ENCODE data around the gene SLC39A1.

The SLC39A1 gene

DNA sequence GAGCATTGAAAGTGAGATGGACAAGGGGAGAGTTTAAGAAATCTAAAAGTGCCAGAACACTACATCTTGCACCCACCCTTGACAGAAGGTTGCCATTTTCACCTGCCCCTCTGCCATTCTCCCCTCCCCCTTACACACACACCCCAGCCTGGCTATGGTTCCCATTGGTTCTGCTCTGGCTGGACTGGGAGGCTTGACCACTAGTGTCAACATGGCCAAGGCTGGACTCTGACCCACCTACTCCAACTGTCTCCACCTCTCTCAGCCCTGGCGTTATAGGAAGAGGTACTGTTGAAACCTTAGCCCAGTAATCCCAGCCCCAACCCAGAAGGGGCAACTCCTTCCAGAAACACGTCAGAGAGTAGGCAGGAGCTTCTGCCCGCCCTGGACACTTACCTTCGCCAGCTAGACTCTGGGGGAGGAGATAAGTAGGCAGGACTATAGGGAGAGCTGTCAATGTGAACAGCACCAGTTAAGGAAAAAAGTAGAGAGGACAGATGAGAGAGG lies 9.4 kb downstream of the SLC39A1 start:
- no peak for DNase-seq (ENCODE audit: low read depth in 2 of 2)

DNA sequence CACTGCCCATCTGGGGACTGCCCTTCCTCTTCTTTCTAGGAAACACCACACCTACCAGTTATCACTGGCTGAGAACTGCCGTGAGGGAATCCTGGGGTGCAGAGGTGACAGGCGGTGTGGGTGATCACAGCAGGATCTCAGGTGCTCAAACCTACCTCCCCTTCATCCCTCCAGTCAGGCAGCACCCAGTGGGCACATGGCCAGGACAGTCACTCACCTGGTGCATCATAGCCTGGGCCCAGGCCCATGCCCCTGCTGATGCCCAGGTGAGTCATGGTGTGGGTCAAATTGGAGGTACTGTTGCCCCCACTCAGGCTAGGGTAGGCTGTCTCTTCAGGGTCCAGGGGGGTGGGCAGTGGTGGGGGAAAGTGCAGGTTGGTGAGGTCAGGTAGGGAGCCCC lies 11.5 kb downstream of the SLC39A1 start:
- DNase-seq (ENCODE audit: low read depth in 2 of 2) = no peak

DNA sequence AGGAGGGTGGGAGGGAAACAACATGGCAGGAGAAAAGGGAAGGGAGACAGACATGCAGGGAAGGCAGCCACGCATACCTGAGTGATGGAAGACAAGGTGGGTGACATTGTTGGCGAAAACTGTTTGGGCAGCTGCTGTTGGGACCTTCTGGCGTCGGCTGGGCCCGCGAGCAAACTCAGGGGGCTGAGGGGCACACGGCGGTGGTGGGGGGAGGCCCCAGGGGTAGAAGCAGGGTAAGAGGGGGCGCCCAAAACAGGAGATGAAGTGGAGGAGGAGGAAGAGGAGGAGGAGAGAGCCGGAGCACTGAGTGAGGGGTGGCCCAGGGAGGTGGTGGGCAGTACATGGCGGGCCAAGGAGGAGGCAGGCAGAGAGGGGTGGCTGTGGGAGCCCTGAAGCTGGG lies 12.2 kb downstream of the SLC39A1 start:
- DNase-seq (ENCODE audit: low read depth in 2 of 2) = no peak

DNA sequence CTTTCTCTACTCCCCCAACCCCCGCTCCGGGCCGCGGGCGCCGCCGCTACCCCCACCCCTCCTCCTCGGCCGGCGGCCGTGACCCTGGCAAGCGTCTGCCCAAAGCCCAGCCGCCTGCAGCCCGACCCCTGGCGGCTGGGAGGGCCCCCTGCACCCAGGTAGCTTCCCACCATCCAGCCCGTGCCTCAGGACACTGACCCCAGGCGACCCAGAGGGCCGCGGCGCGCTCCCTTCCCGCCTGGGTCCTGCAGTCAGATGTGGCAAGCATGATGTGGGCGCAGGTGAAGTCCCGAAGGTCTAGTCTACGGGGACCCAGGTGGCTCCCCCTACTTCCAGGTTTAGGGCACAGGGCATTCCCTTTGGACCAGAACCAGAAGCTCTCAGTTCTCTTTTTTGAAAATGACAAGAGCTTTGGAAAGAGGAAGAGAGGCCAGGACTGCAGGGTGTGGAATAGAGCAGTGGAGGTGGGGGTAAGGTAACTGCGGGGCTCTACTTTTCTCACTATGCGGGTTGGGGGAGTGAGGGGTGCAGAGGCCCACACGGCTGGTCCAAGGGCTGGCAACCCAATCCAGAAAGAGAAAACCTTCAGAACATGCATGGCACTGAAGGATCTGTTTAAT lies 16.6 kb downstream of the SLC39A1 start, which contains the start of gene DENND4B:
DENND4B (minus strand) TSS at position 97 of the 620 bp plus-strand sequence. CDS start 2,344 bp downstream, outside the sequence.
- DNase-seq (ENCODE audit: low read depth in 2 of 2) = peak; percentile 46 to 52

DNA sequence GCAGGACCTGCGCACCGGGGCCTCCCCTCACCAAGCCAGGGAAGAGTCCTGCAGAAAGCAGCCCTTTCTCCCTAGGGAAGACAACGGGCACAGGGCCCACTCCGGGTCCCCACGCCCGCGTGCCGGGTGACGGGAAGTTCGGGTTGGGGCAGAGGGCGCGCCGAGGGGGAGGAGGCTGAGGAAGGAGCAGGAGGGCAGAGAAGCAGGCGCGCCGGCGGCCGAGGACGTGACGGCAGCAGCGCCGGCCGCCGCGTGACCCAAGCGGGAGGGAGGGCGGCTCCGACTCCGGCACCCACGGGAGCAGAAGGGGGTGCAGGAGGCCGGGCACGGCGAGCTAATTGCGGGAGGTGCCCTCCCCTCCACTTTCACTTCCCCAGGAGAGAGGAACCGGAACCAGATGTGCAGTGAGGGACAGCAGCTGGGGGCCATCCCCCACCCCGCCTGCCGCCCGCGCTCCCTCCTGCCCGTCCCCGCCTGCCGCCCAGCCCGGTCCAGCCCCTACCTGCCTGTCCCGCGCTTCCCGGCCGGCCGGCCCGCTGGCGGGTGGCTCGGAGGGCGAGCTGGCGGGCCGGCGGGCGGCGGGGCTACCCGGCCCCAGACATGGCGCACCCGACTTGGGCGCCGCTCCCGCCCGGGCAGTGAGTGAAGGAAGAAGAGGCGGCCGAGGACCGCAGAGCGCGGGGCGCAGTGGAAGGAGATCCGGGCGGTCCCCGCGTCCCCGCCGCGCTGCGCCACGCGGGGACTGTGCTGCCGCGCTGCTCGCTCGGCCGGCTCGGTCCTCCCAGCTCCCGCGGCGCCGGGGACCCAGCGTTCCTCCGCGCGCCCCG lies 17.3 kb downstream of the SLC39A1 start:
- DNase-seq (ENCODE audit: low read depth in 2 of 2) = no peak

DNA sequence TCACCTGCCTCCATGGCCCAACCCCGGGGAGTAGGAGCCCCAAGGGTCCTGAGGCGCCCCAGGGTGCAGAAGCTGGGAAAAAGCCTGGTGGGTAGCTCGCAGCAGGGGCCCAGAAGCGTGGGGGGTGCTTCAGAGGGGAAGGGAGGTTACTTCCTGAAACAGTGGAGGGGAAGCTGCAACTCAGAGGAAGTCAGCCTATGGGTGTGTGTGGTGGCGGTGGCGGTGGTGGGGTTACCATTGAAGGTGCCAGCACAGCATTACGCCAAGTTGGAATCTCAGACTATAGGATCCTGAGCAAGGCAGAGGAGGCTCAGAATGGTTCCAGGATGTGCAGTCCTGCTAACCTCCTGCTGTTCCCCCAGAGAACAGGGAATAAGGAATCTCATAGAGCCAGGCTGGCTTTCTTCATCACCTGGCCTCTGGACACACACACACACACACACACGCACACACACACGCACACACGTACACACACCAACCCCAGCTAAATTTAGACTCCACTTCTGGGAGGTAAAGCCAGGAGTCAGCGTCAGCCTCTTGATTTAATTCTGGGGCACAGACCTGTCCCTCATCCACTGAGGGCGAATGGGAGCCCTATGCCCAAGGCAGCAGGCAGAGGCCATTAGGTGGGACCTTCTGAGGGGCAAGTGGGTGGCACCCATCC lies 18.1 kb downstream of the SLC39A1 start:
- no peak for DNase-seq (ENCODE audit: low read depth in 2 of 2)

DNA sequence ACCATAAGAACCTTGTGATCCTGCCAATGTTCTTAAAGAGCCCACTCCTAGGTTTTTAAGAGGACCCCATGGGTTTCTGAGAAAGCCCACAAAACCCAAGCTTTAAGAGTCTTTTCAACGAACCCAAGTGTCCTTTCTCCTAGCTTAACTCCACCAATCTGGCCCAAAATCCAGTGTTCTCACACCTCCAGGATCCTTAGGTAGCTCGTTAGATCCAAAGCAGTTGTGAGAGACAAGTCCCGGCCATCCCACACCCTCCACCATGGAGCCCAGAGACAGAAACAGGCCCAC lies 18.6 kb downstream of the SLC39A1 start:
- DNase-seq (ENCODE audit: low read depth in 2 of 2) = no peak

DNA sequence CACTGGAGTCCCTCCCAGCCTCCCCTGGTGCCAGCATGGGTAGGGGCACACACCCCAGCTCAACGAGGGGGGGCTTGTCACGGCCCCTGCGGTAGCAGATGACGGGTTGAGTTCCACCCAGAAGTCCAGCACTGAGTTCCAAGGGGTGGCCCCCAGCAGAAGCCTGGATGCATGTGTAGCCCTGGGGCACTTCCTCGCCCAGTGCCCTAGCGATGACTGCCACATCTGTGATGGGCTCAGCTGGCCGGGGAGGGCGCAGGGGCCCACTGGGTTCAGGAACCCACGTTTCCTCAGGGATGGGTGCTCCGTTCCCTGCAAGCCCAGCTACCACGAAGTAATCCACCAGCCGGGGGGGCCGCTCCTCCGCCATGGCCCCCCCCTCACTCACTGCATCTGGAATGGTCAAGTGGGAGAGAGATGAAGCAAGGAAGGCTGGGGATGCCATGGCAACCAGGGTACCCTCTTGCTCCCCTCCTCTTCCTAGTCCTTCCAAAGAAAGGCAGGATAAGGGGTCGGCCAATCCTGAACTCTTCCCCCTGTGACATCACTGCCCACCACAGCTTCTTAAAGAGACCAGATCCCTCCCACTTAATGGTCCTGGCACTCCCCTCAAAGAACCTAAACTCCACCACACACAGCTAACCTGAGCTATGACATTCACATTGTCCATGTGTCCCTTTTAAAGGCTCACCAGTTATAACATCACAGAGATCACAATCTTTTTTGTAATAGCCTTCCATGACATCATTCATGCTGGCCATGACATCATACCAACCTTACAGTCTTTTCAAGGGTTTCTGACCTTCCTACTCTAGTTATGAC lies 19.1 kb downstream of the SLC39A1 start:
- no peak for DNase-seq (ENCODE audit: low read depth in 2 of 2)

DNA sequence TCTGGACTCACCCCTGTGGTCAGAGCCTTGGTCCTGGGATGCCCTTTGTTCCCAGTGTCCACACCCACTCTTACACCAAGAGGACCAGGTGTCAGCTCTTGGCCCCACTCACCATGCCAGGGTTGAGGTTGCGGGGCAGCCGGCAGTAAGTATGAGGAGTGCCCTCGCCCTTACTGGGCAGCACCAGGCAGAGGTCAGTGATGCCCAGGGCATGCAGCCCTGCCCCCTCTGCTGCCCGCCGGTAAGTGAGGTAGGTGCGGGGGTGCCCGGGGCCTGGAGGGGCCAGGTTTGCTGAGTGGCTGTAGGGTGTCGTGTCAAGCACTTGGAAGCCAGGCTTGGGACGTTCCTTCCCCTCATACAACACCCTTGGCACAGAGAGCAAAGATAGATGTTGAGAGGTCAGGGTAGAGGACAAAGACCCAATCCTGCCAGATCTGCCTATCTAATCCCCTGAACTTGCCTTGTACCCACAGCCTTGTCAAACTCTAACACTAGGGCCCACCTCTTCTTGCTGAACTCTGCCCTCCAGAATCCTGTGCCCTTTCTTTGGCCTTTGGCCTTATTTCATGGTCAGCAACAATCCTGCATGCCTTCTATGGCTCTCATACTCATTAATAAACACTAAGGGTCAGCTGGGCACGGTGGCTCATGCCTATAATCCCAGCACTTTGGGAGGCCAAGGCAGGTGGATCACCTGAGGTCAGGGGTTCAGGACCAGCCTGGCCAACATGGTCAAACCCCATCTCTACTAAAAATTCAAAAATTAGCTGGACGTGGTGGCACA lies 20.4 kb downstream of the SLC39A1 start:
- no peak for DNase-seq (ENCODE audit: low read depth in 2 of 2)

DNA sequence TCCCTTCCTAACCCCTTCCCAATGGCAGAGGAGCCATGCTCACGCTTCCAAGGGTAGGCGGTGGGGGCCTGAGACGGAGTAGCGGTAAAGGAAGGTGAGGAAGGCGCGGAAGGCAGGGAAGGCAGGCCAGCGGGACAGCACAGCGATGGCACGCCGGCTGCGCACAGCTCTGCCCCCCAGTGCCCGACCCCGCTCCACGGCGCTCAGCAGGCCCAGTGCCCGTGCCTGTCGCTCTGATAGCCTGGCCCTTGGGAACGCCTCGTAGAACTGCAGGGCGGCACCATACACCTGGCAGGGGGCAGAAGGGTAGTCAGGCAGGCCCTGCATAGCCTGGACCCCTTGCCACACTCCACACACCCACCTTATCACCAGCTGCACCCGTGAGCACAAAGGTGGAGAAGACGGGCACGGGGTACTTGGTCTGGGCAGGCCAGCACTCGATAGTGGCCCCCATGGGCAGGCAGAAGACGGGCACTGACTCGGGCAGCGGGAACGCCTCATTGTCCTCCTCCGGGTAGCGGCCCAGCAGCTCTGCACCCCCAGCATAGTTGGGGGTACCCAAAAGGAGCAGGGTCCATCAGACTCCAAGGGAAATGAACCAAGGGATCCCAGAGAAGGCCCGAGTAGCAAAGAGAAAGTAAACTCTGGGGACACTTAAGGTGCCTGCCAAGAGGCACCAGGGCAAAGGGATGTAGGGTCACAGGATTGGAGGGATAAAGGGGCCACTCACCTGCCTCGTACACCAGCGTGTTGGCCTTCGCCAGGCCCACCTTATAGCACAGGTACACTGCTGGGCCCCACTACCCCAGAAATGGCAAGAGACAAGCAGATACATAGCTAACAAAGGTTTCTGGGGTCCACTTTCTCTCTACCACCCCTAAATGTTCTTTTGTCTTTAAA lies 21.3 kb downstream of the SLC39A1 start:
- DNase-seq (ENCODE audit: low read depth in 2 of 2) = no peak

DNA sequence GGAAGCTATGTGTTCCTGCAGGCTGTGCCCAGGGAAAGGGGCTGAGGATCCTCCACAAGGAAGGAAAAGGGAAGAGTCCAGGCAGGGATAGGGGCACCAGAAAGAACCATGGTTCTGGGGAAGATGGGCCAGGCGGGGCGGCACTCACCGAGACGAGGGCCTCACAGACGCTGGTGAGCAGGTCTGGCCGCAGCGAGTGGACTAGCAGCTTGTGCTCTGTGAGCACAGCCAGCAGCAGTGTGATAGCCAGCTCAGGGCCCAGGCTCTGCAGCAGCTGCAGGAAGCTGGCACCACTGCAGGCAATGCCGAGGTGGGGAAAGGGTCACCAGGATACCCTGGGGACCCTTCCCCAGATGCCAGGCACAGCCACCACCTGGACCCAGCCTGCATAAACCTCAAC lies 22.6 kb downstream of the SLC39A1 start:
- DNase-seq (ENCODE audit: low read depth in 2 of 2) = no peak

DNA sequence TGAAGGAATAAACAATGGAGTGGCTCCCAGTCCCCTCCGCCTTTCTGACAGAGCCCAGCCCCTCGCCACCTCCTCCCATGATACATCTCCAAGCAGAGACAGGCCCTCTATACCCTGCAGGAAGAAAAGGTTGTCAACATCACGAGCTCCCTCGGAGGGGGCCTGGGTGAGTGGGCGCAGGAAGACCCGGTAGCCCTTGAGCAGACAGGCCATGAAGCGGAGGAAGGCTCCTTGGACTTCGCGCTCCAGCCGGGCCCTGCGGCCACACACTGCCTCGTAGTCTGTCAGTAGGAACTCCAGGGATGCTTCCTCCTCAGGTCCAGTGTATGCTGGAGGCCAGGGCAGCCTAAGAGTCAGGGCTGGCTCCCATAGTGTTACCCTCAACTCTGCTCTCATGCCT lies 23.9 kb downstream of the SLC39A1 start:
- DNase-seq (ENCODE audit: low read depth in 2 of 2) = no peak

DNA sequence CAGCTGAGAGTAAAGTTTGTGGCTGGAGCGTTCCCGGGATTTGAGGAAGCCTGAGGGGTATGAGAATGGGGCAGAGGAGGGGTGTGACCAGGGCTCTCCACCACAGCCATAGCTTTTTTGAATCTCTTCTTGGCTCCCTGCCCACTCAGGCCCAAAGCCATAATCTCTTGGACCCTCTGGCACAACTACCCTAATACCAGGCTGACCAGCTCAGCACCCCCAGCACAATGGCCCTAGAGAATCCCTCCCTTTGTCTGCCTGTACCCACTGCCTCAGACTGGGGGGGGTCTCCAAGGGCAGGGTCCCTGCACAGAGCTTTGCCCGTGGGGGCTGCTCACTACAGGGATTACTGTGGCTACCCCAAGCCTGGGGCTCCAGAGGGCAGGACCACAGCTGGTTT lies 24.3 kb downstream of the SLC39A1 start:
- DNase-seq (ENCODE audit: low read depth in 2 of 2) = no peak

DNA sequence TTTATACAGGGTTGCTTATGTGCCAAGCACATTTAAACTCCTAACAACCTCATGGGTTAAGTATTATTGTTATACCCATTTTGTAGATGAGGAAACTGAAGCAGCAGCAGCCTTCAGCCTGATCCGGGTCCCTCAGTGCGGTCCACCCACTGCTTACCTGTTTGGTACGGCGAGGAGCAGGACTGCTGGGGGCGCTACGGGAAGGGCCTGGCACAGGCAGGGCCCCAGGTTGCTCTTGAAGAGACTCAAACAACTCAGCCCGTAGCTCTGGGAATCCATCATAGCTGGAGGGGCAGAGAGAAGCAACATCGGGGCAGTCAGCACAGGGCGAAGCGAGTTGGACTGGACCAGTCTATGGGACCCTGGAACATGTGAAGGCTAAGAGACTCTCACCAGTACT lies 26.0 kb downstream of the SLC39A1 start:
- DNase-seq (ENCODE audit: low read depth in 2 of 2) = no peak

DNA sequence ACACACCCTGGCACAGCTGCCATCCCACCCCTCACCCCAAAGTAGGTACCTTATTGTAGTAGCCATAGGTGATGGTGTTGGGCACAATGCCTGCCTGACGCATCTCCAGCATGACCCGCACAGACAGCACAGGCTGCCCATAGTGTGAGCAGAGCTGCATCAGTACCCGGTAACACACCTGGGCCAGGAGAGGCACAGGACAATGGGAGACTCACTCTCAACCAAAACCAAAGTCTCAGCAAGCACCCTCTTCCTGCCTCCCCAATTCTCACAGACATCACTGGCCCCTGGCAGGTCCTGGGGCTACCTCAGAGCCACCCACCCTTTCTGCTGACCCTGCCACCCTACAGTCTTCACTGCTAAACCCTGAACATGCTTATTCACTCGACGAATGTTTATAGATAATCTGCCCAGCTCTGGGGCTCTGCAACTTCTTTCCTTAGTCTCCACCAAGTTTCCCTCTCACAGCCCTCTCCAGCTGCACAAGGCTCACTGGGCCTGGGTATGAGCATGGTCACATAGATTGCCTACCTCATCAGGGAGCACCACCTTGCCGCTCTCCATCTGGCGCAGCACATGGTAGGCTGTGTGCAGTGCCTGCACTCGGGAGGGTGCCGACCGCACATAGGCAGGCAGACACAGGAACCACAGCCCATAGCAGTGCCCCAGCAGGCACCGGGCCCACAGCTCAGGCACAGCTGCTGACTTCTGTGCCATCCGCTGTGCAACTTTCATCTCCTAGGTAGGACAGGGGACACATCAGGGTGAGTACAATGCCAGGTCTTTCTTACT lies 27.1 kb downstream of the SLC39A1 start:
- no peak for DNase-seq (ENCODE audit: low read depth in 2 of 2)

DNA sequence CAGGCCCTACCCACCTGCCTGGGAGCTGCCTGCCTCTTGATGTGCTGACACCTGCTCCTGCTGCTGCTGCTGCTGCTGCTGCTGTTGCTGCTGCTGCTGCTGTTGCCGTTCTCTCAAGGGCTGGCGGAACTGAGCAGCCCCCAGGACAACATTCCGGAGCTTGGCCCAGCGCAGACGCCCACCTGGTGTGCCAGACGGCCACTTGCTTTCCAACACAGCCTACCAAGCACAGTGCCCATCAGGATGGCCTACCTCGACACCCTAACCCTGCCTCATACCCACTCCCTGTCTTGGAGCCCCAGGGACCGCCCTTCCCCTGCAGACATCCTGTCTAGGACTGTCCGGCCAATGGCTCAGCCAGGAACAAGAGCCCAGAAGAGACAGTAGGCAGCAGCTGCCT lies 28.6 kb downstream of the SLC39A1 start:
- no peak for DNase-seq (ENCODE audit: low read depth in 2 of 2)

DNA sequence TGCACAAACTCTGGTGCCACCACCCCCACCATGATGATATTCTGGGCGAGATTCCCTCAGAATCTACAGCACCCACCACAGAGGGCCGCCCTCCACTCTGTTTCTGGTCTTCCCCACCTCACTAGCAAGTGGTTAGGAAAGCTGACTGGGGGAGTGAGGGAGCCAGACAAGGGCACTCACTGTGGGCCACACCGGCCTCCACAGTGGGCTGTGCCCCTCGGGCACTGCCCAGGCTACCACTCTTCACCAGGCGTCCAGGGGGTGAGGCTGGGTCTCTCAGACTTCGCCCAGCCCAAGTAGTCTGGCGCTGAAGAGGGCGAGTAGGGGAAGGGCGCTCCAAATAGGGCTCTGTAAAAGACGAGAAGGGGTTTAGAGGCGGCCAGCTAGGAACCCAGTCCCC lies 29.4 kb downstream of the SLC39A1 start:
- DNase-seq (ENCODE audit: low read depth in 2 of 2) = no peak

DNA sequence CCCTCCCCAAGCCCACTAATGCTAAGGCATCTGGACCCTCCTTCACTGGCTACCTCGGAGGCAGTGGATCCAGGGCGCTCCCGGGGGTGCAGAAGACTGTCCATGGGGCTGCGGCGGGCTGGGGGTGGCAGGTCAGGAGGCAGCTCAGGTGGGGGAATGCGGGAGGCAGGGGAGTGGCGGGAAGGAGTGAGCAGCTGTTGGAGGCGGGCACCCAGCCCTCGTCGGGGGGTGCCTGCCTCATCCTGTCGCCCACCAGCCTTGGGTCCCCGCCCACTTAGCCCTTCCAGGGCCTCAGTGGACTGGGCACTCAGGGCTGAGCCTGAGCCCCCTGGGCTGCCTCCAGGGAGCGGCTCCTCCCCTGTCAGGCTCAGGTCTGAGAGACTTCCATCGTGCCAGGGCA lies 29.9 kb downstream of the SLC39A1 start:
- no peak for DNase-seq (ENCODE audit: low read depth in 2 of 2)

Measured in stimulated activated CD4-positive, alpha-beta T cell treated with anti-CD3 and anti-CD28 coated beads, Interleukin-1b, Interleukin-23, amount 100 ng/mL, for 1 hour (primary cell).